HG02943 (cell line): Measurements from ENCODE around the gene CCNH.

Experiments
- ATAC-seq: cut with Tn5 transposase; IDR thresholded peaks from one replicate; pipeline ENCODE4 v1.9.1; 2021; ENCODE audit warnings: mild to moderate bottlenecking, low read depth, moderate library complexity; ENCODE audit not compliant: unreplicated experiment

The CCNH gene

DNA sequence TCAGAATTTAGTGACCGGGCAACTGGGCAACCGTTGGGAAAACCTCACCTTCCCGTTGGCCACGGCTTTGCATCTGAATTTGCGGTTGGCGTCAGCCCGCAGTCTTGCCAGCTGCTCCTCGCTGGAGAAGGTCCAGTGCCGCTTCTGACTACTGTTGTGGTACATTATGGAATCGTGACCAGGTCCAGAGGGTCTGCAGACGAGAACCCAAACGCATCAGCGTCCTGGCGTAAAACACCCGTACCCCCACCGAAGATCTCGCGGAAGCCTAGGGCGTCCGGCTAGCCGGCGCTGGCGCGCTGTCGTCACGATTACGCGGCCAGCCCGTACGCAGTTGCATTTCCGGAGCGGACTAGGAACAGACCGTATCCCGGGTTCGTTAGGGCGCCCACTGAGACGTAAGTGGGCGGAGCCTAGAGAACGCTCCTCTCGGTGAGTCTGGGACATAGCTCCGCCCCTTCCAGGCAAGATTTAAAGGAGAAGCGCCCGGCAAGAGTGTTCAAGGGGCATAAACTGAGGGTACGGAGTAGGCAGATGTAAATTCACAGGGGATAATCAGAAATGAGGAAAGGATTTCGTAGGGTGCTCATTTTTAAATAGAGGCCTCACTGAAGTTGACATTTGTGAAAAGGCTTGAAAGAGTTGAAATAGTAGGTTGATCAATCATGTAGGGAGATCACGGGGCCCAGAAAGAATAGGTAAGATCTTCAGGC lies at the start of gene CCNH:
CCNH (minus strand) TSS at position 301 of the 713 bp plus-strand sequence; CDS start at position 165, 136 bp downstream.
- ATAC-seq, result peak; percentile 99

GRCh38 chr5:87457706-87458105 lies 45.0 kb upstream of the CCNH start:
- no peak for ATAC-seq

DNA sequence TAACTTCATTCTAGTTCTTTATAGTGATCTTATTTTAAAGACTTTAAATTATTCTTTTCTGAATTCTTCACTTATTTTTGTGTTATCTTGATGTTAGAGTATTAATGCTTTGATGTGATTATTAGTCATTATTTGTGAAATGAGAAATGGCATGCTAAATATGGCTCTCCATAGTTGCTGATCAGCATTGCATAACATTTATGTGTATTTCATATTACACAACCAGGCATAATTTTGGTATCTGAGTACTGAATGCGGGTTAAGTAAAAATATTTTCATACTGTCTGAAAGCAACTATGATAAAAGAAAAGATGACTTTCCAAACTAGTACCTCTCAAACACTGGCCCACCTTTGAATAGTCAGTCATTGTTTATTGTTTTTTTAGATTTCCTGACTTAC lies 41.1 kb upstream of the CCNH start:
- ATAC-seq, result no peak

DNA sequence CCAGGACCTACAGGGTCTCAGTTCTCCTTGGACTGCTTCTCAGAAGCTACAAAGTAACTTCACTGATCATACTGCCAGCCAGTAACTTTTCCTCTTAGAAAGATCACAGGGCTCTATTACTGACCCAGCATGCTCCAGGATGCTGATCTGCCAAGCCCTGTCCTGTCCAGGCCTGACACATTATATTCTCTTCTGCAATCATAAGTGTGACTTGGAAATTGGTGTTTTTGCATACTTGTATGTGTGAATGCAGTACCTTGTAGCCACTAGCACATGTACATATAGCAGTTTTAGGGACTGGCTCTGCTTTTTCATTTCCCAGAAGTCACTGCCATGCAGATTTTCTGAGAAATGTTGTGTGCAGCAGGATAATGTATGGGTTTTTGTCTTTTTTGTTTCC lies 40.1 kb upstream of the CCNH start:
- ATAC-seq, result no peak

DNA sequence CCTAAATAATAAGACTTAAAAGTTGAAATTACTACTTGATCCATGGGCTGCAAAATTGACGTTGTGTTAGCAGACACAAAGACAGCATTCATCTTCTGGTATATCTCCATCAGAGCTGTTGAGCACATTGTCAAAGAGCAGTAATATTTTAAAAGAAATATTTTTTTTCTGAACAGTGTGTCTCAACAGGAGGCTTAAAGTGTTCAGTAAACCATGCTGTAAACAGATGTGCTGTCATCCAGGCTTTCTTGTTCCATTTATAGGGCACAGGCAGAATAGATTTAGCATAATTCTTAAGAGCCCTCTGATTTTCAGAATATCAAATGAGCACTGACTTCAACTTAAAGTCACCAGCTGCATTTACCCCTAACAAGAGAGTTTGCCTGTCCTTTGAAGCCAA lies 29.7 kb upstream of the CCNH start:
- no peak for ATAC-seq

GRCh38 chr5:87438231-87438630 lies 25.5 kb upstream of the CCNH start:
- no peak for ATAC-seq

DNA sequence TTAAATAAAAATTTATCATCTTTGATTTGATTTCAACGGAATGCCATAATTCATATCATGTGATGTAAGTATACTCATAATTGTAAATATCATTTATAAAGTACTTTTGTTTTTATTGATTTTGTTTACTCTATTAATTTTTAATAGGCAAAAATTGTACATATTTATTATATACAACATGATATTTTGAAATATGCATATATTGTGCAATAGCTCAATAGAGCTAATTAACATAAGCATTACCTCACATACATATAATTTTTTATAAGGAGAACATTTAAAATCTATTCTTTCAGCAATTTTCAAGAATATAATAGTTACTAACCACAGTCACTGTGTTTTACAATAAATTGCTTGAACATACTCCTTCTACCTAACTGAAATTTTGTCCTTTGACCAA lies 25.0 kb upstream of the CCNH start:
- no peak for ATAC-seq

DNA sequence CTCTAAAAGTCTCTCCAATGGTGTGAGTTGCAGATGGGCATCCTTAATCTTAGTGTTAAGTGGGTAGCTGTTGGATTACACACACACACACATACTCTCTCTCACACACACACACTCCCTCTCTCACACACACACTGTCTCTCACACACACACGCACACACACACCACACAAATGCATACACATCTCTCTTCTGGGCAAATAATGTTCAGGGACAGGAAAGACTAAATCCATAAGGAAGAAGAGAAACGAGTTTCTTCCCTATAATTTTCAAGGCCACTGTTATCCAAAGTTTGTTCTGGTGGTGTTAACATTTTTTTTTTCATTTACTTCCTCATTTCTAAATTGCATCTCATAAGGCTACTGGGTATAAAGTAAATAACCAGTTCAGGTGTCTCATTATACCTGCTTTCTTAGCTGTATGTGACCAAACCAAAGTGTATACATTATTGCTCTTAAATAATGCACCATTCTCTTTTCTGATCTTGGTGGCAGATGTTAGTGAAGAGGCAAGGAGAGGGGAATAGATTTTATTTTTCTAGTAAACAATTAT lies 22.5 kb upstream of the CCNH start:
- ATAC-seq, result no peak

GRCh38 chr5:87434461-87434860 lies 21.7 kb upstream of the CCNH start:
- ATAC-seq, result no peak

- no peak for ATAC-seq
These were observed 21.2 kb upstream of the CCNH start for GRCh38 chr5:87433945-87434344.

DNA sequence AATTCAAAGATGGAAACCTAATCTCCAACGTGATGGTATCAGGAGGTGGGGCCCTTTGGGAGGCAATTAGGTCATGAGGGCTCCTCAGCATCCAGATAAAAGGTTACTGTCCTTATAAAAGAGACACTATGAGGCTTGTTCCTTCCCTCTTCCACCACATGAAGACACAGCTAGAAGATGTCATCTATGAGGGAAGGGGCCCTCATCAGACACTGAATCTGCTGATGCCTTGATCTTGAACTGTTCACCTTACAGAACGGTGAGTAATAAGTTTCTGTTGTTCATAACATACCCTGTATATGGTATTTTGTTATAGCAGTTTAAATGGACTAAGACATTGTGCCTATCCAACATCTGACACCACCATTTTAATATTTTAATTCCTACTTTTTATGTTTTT lies 19.7 kb upstream of the CCNH start:
- ATAC-seq, result no peak

GRCh38 chr5:87430863-87431457 lies 18.2 kb upstream of the CCNH start:
- ATAC-seq, result no peak

- no peak for ATAC-seq
These were observed 11.0 kb upstream of the CCNH start for GRCh38 chr5:87423755-87424154.

- ATAC-seq, result no peak
These were observed 8.6 kb upstream of the CCNH start for GRCh38 chr5:87421307-87421706.

DNA sequence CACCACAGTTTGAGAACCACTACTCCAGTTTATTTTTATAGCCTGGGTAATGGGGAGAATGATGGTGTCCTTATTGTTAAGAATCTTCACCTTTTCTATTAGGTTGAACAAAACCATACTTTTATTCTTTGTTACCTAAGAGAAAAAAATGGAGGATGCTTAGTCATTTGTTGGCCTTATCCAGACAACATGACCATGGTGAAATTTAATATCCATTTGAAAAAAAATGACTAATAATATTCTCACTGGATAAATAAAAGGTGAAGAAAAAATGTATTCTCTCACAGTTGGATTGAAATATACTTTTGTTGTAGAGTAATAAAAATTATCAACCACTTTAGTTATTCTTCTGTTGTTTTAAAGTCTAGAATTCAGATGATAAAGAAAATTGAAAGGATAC lies 5.8 kb upstream of the CCNH start:
- ATAC-seq, result no peak

DNA sequence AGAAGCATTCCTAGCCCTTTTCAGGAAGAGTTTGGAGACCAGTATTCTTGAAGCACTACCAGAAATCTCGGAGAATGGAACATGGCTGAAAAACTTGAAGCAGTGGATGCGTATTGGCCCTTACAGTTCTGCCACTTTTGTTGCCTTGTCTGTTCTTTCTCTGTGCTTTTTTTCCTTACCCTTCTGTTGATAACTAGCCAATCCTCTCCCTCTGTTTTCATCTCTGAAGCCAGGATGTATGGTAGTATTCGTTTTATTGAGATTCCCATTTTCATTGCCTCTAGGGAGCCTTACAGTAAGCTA lies 564 bp upstream of the CCNH start:
- no peak for ATAC-seq

GRCh38 chr5:87411973-87412629 lies 629 bp downstream of the CCNH start:
- peak; percentile 26 for ATAC-seq

DNA sequence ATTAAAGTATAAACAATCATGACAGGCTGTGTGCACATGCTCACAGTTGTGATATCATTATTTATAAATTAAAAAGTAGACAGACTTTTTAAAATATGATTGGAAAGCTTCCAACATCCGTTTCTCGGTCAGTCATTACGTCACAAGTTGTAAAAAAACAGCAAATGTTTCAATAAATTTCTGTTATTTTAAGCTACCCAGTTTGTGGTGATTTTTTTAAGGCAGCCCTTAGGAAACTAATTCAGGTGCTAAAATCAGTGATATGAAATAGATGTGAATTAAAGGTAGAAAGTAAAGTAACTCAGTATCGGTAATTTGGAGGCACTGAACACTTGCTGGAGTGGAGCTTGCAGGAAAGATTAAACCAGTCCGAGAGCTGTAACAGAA lies 1.2 kb downstream of the CCNH start:
- no peak for ATAC-seq

DNA sequence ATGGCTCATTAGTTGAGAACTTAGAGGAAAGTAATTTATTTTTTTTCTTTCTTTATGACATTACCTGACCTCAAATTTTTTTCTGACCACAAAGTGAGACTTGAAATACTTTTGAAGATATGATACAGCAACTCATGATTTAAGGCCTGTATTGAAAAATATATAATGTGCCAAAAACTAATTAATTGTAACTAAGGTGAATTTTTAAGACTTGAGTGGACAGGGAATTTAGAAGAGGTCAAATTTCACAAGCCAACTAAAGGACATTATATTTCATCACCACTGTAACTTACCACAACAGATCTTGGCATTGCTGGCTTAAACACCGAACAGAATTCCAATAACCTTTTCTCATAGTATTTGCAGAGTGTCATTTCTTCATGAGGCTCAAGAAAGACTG lies 1.8 kb downstream of the CCNH start:
- ATAC-seq, result no peak

DNA sequence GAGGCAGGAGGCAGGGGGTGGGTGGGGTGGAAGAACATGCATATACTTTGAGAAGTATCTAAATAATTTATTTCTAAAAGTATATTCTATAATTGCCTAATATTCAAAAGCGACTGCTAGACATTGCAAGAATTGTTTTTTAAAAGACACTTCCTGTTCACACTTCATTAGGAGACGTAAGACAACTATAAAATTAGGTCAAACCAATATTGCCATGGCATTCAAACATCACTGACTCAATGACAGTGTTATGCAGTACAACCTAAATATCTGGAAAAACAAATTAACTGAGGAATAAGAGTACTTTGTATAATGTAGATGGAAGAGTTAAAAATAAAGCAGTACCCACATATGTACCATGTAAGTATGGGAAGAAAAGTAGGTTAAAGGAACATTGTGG lies 4.5 kb downstream of the CCNH start:
- no peak for ATAC-seq

DNA sequence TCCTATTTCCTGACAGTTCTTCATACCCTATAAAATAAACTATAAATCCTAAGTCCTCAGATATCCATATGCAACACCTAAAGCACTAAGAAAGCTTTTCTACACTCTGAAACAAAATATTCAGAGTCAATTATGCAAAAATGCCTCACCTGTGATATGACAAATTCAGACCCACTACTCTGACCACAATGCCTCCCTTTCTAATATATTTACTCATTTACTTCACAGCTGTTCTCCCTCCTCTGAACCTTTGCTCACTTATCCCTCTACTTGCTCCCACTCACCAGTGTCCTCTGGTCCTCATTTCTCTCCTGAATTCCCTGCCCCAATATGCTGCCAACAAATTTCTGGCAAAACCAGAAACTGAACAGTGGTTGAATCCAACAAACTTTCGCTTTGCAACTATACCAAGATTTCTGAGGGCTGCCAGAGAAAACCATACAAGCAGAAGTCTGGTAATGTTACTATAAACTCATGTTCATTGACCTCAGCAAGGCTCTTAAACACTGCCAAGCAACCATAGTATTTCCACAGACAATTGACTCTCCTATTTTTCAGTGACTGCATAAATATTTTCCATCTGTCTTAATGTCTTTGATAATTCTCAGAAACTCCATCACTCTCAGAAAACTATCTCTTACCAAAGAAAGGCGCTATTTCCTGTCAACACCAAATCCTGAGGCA lies 7.1 kb downstream of the CCNH start:
- no peak for ATAC-seq
